HG02970 (cell line): ENCODE data around the gene PCDHGC5.

Source experiments
- ATAC-seq: cut with Tn5 transposase; IDR thresholded peaks from one replicate; pipeline ENCODE4 v1.9.1; 2021; ENCODE audit warnings: mild to moderate bottlenecking, moderate library complexity, moderate number of reproducible peaks; ENCODE audit not compliant: unreplicated experiment, low FRiP score

PCDHGC5 gene

GRCh38 chr5:141527426-141527825, 38.5 kb downstream of the PCDHGC5 start:
- no peak for ATAC-seq

- no peak for ATAC-seq
These were observed 39.6 kb downstream of the PCDHGC5 start for GRCh38 chr5:141528291-141528984.

DNA sequence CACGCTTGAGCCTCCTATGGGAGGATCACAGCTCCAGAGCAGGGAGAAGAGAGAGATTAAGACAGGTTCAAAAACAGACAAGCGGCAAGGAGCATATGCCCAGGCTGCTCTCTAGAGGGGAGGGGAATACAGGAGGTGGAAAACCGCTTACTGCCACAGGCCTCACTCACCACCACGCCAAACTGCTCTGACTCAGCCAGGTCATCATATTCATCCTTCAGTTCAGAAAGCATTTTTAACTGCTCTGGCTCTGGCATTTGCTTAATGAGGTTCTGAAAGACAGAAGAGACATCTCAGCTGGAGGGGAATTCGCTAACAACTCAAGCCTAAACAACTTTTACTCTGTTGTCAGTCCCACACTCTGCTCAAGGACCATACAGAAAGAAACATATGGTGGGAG, 40.1 kb downstream of the PCDHGC5 start:
- no peak for ATAC-seq

- ATAC-seq: no peak
These were observed 41.0 kb downstream of the PCDHGC5 start for GRCh38 chr5:141529873-141530272.

DNA sequence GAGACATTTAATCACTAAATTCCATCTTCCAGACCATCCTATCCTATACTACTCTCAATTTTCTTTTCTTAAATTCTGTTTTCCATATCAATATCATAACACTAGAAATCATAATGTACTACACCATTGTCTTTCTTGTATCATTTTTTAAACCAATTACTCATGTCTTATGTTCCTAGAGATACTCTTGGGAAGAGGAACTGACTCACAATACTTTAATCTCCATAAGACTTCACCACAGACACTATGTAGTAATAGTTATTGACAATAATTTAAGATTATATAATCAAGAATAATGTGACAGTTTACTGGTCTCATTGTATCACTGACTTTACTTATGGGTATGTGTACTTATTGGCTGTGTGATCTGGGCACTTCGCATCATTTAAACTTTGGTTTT, 43.8 kb downstream of the PCDHGC5 start:
- ATAC-seq: no peak

GRCh38 chr5:141533897-141534296, 45.0 kb downstream of the PCDHGC5 start:
- ATAC-seq: no peak

DNA sequence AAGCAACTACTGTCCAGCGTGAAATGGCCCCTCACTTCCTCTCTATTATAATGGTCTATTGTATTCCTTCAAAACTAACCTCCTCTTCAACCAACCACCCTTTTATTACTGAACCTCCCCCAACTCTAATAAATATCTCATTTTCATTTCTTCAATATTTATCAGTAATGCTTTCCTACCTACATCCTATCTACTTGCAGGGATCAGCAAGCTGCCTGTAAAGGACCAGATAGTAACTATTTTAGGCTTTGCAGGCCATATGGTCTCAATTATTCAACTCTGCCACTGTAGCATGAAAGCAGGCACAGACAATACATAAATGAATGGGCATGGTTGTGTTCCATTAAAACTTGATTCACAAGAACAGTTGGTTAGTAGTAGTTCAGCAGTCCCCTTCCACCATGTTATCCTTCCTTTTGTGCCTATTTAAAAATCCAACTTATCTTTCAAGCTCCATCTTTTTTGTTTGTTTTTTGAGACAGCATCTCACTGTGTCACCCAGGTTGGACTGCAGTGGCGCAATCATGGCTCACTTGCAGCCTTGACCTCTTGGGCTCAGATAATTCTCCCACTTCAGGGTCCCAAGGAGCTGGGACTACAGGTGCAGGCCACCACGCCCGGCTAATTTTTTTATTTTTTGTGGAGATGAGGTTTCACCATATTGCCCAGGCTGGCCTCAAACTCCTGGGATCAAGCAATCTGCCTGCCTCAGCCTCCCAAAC, 45.8 kb downstream of the PCDHGC5 start:
- no peak for ATAC-seq
